K562 (cell line): Measurements from ENCODE around the gene TRERF1. TPM values are rescaled to one million over a fixed set of nuclear protein-coding genes. Genes with fewer than 3 reads are reported as not detected.

Experiments
- ATAC-seq: fragments of 200-7000 bp; cut with Tn5 transposase; 3 replicates; pipeline ENCODE4 v1.9.1; 2020; ENCODE audit warnings: moderate library complexity
- BruUV-seq: library from RNA; stranded (reverse); fragments of 400-500 nt; replicated peaks from 2 replicates; lab custom pipeline; 2021; lab: Mats Ljungman, UMichigan
- CTCF ChIA-PET: fragments of 300-600 bp; formaldehyde crosslinking; extraction: SDS; loops from one replicate; lab custom pipeline; 2021; ENCODE audit warnings: low intra/inter-chr PET ratio; lab: Yijun Ruan, JAX
- POLR2A ChIA-PET: fragments of 300-600, 350-650 bp; sonication (Branson Sonifier 250); formaldehyde crosslinking; extraction: SDS; loops from one replicate; lab custom pipeline; 2021; ENCODE audit warnings: antibody characterized with exemption, inconsistent platforms; lab: Yijun Ruan, JAX
- DNase-seq, 4 experiments: peaks; one replicate each; pipeline versions ENCODE4 v3.0.0 to v3.0.0-alpha.2; 2011 to 2018; ENCODE audit warnings: low spot score in 3 of 4, mixed read lengths in 3 of 4; ENCODE audit errors: extremely low read depth in 1 of 4
- FAIRE-seq: peaks from 2 replicates; lab custom pipeline; 2011; peaks lifted over from hg19 to GRCh38; lab: Jason Lieb, UNC
- H2AFZ ChIP-seq: 2 replicates; pipeline ENCODE4 v1.6.0; 2011; ENCODE audit warnings: low read depth, low read length, control low read depth, inconsistent platforms
- H3K27ac ChIP-seq: fragments of 200-600 bp; 3 replicates; pipeline ENCODE4 v1.8.0; 2011; ENCODE audit warnings: low read depth, mild to moderate bottlenecking, control low read depth, inconsistent platforms, low read length, moderate library complexity, mixed read lengths; ENCODE audit errors: extremely low read depth
- H3K27me3 ChIP-seq, 2 experiments: fragments of 300-600 bp in 1 of 2; 2 replicates in 1 of 2; 3 replicates in 1 of 2; pipeline versions ENCODE4 v1.6.0 to v1.8.0; 2011; ENCODE audit warnings: inconsistent platforms in 2 of 2, low read length in 2 of 2, mild to moderate bottlenecking in 1 of 2, mixed read lengths in 1 of 2, moderate library complexity in 1 of 2; ENCODE audit not compliant: control insufficient read depth in 2 of 2, insufficient read depth in 2 of 2
- H3K36me3 ChIP-seq: fragments of 300-600 bp; 3 replicates; pipeline ENCODE4 v1.8.0; 2011; ENCODE audit warnings: mild to moderate bottlenecking, low read length, inconsistent platforms; ENCODE audit not compliant: control insufficient read depth, insufficient read depth
- H3K4me1 ChIP-seq, 2 experiments: fragments of 200-600 bp in 1 of 2; replicated peaks in 1 of 2; 2 replicates in 1 of 2; 3 replicates in 1 of 2; pipeline versions ENCODE4 v1.5.1 to v1.8.0; 2011; ENCODE audit warnings: inconsistent platforms in 2 of 2, low read length in 2 of 2, mild to moderate bottlenecking in 1 of 2, mixed read lengths in 1 of 2, moderate library complexity in 1 of 2; ENCODE audit not compliant: control insufficient read depth in 2 of 2, insufficient read depth in 2 of 2
- H3K4me2 ChIP-seq: 2 replicates; pipeline ENCODE4 v1.6.1; 2011; ENCODE audit warnings: low read length, control low read depth, inconsistent platforms, mixed read lengths; ENCODE audit not compliant: insufficient read depth
- H3K4me3 ChIP-seq: fragments of 200-600 bp; sonication (generic), shearing (Covaris generic); 2 replicates; pipeline ENCODE4 v1.5.1; 2016; ENCODE audit warnings: control low read depth, inconsistent platforms
- H3K79me2 ChIP-seq: fragments of 200-600 bp; 3 replicates; pipeline ENCODE4 v1.8.0; 2011; ENCODE audit warnings: low read length, inconsistent platforms; ENCODE audit not compliant: control insufficient read depth, insufficient read depth
- H3K9ac ChIP-seq, 2 experiments: 2 replicates each; pipeline versions ENCODE4 v1.6.0 to v1.6.1; 2011; ENCODE audit warnings: low read depth in 2 of 2, low read length in 2 of 2, control low read depth in 1 of 2, inconsistent platforms in 1 of 2, mild to moderate bottlenecking in 1 of 2, mixed read lengths in 1 of 2; ENCODE audit not compliant: insufficient read depth in 1 of 2
- H3K9me1 ChIP-seq: one replicate; pipeline ENCODE4 v1.6.0; 2011; ENCODE audit warnings: inconsistent platforms, mild to moderate bottlenecking, low read length, moderate library complexity; ENCODE audit not compliant: control insufficient read depth, insufficient read depth
- H3K9me3 ChIP-seq: replicated peaks from 2 replicates; pipeline ENCODE4 v1.5.1; 2011; ENCODE audit warnings: low read depth, low read length, inconsistent platforms; ENCODE audit not compliant: control insufficient read depth, insufficient read depth
- H4K20me1 ChIP-seq: replicated peaks from 2 replicates; pipeline ENCODE4 v1.6.1; 2011; ENCODE audit warnings: low read length, inconsistent platforms, mixed read lengths; ENCODE audit not compliant: control insufficient read depth, insufficient read depth
- ADNP ChIP-seq: fragments of 200-800 bp; sonication (Bioruptor generic); IDR thresholded peaks from 2 replicates; pipeline ENCODE4 v1.6.1; 2016; ENCODE audit warnings: missing genetic modification characterization, missing compliant biosample characterization
- CEBPG ChIP-seq, 3 experiments: fragments of 200-800 bp in 1 of 3; sonication (Bioruptor generic) in 1 of 3; sonication (generic) in 1 of 3; formaldehyde crosslinking in 1 of 3; IDR thresholded peaks in 2 of 3; conservative IDR thresholded peaks in 1 of 3; 2 replicates each; pipeline versions ENCODE4 v1.6.1 to v1.8.0; 2016 to 2022; ENCODE audit warnings: missing compliant biosample characterization in 2 of 3, missing genetic modification characterization in 2 of 3, mild to moderate bottlenecking in 1 of 3, missing genetic modification reagents in 1 of 3
- HDAC2 ChIP-seq: fragments of 450-650 bp; IDR thresholded peaks from 2 replicates; pipeline ENCODE4 v1.6.1; 2016; ENCODE audit warnings: mild to moderate bottlenecking
- NEUROD1 ChIP-seq: fragments of 150-350 bp; IDR thresholded peaks from 2 replicates; pipeline ENCODE4 v1.6.1; 2014; ENCODE audit warnings: borderline replicate concordance, low read length, low read depth; ENCODE audit not compliant: partially characterized antibody
- RBM22 ChIP-seq: fragments of 200-400 bp; formaldehyde crosslinking; IDR thresholded peaks from 2 replicates; pipeline ENCODE4 v1.6.1; 2018; ENCODE audit warnings: low read length, low read depth; ENCODE audit not compliant: poor library complexity, severe bottlenecking
- ZNF133 ChIP-seq: fragments of 250-450 bp; sonication (Bioruptor Pico); IDR thresholded peaks from 2 replicates; pipeline ENCODE4 v1.4.0; 2020; ENCODE audit warnings: mild to moderate bottlenecking
- ZNF780A ChIP-seq: fragments of 250-450 bp; sonication (Bioruptor Pico); IDR thresholded peaks from 2 replicates; pipeline ENCODE4 v1.5.0; 2021; ENCODE audit warnings: mild to moderate bottlenecking
- WGBS: fragments of 100-300 bp; shearing (Covaris generic); methylation state at CpG from one replicate; pipeline ENCODE4 v1.1.6; 2016; ENCODE audit warnings: low coverage, mixed read lengths; ENCODE audit not compliant: insufficient coverage; ENCODE audit errors: missing lambda C conversion rate; 5-methylcytosine and 5-hydroxymethylcytosine counted together
- in situ Hi-C: fragments of 300-500 bp; cut with MboI; formaldehyde crosslinking; loops from 4 replicates; pipeline ENCODE4 v1.15.0; 2018; ENCODE audit warnings: inconsistent platforms, mixed read lengths
- intact Hi-C: fragments of 100-400 bp; cut with micrococcal nuclease; formaldehyde crosslinking; loops from 2 replicates; pipeline ENCODE4 v1.14.2; 2022
- polyA plus RNA-seq, 8 experiments: library from polyadenylated mRNA; depleted of rRNA in 4 of 8; stranded (reverse) in 5 of 8; unstranded in 3 of 8; fragments of >200 nt; fragmentation: Nextera tagmentation in 2 of 8; fragmentation: Illumina TruSeq in 1 of 8; extraction: Ambion mirVana in 2 of 8; extraction: Trizol in 1 of 8; gene quantifications; 2 replicates each; pipeline versions ENCODE4 v1.2.1 to v1.2.3, GENCODE V29; 2011 to 2014; ENCODE audit warnings: inconsistent platforms in 1 of 8, missing spikeins in 1 of 8
- total RNA-seq, 7 experiments: library from RNA; depleted of rRNA in 6 of 7; stranded (reverse); fragments of >200 nt in 6 of 7; fragmentation: Illumina TruSeq in 2 of 7; extraction: Trizol in 2 of 7; gene quantifications; 2 replicates each; pipeline versions ENCODE4 v1.2.1 to v1.2.3, GENCODE V29; 2011 to 2021; ENCODE audit warnings: low replicate concordance in 1 of 7
- TF ChIP-seq, protein P1 (sequence below): fragments of 450-650 bp; formaldehyde crosslinking; IDR thresholded peaks from 2 replicates; pipeline ENCODE4 v1.4.0; 2022; ENCODE audit warnings: missing genetic modification characterization

Gene TRERF1
- total and polyA plus RNA-seq, 9 of the 15 experiments (the other 6 are each of a cell fraction or from before 2014, with no cell fraction given): 0.04 to 0.20 (median 0.07) TPM; not detected in 3

DNA sequence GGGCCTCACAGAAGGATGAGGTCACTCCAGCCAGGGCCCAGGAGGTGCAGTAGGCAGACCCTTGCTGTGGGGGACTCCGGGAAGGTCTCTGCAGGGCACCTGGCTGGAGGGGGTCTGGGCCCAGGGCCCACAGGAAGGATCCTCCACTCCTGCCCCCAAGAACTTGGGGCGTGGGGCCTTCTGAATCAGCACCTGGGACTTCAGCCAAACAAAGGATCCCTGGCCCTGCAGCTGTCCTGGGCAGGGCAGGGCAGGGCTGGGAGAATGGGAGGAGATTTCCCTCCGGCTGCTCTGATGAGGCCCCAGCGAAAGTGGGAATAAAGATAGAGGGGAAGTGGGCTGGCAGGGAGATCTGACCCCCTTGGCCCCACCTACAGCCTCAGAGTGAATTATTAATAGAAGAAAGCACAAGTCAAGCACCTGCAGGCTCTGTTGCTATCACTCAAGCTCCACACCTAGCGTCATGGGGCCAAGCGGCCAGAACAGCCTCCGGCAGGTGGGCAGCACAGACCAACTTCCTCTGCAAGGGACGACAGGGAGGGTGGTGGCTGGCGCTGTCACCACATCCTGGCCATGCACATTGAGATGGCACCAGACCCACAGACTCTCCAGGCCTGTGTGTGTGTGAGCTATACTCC lies 172.5 kb downstream of the TRERF1 start:
- no peak for ATAC-seq
- no peaks in the 10 kb centered on the region for H3K79me2 ChIP-seq
- WGBS: 2% methylated on average over 9 of the region's 9 CpGs
- POLR2A ChIA-PET: no interaction called here
- H3K27ac ChIP-seq: no peak overlapping the region
- in situ Hi-C loops: no loop called here
- TF ChIP-seq ZNF133 (CRISPR knock-in tag): no peak
- no peak for TF ChIP-seq ADNP (tag)
- TF ChIP-seq, protein P1, sequence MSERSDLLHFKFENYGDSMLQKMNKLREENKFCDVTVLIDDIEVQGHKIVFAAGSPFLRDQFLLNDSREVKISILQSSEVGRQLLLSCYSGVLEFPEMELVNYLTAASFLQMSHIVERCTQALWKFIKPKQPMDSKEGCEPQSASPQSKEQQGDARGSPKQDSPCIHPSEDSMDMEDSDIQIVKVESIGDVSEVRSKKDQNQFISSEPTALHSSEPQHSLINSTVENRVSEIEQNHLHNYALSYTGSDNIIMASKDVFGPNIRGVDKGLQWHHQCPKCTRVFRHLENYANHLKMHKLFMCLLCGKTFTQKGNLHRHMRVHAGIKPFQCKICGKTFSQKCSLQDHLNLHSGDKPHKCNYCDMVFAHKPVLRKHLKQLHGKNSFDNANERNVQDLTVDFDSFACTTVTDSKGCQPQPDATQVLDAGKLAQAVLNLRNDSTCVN (CRISPR knock-in tag): no peak
- TF ChIP-seq NEUROD1: no peak
- TF ChIP-seq CEBPG (CRISPR knock-in tag; IDR thresholded peaks at IDR 0.05): no peak
- TF ChIP-seq CEBPG (tag; conservative IDR thresholded peaks at IDR 0.05 in 1 of 2, IDR thresholded peaks at IDR 0.05 in 1 of 2): no peak
- no peak for TF ChIP-seq RBM22
- TF ChIP-seq ZNF780A: no peak
- no peak for TF ChIP-seq HDAC2
- TF ChIP-seq, all 486 proteins: peak for 0
- no peaks in the 10 kb centered on the region for H3K9me1 ChIP-seq
- DNase-seq (no peak), FAIRE-seq (no peak)
- intact Hi-C loops: no loop called here
- no peaks in the 10 kb centered on the region; the same call in 1 of the 2 replicates for H3K9me3 ChIP-seq
- BruUV-seq: no TSS peak
- CTCF ChIA-PET: no interaction called here
- H3K4me1 ChIP-seq: peaks cover 0 to 4% of the 10 kb centered on the region in 2 experiments; a peak in 1 of 5 replicates
- H3K4me2 ChIP-seq: no peak overlapping the region
- H2AFZ ChIP-seq: no peak overlapping the region
- peak overlapping the region in 1 of 2 experiments; percentile 49; a peak in 1 of 4 replicates for H3K9ac ChIP-seq
- no peak overlapping the region for H3K4me3 ChIP-seq
- H3K36me3 ChIP-seq: no peaks in the 10 kb centered on the region
- no peaks in the 10 kb centered on the region for H4K20me1 ChIP-seq
- peaks cover 36 to 70% of the 10 kb centered on the region in 2 experiments for H3K27me3 ChIP-seq
